IMR-90 (cell line): ENCODE results near the gene EPHB1. TPM values are rescaled to one million over a fixed set of nuclear protein-coding genes. Genes with fewer than 3 reads are reported as not detected.

ENCODE experiments used
- ATAC-seq: fragments of 200-7000 bp; cut with Tn5 transposase; 2 replicates; pipeline ENCODE4 v1.9.1; 2020; ENCODE audit warnings: low read depth, mild to moderate bottlenecking, moderate library complexity
- BruUV-seq: library from RNA; stranded (reverse); fragments of 400-500 nt; replicated peaks from 2 replicates; lab custom pipeline; 2021; lab: Mats Ljungman, UMichigan
- CTCF ChIA-PET: fragments of 300-600 bp; formaldehyde crosslinking; extraction: SDS; loops from one replicate; lab custom pipeline; 2021; ENCODE audit warnings: antibody characterized with exemption; lab: Yijun Ruan, JAX
- POLR2A ChIA-PET: fragments of 300-600 bp; sonication (Branson Sonifier 250); formaldehyde crosslinking; loops from one replicate; lab custom pipeline; 2022; ENCODE audit warnings: antibody characterized with exemption; ENCODE audit not compliant: unreplicated experiment; lab: Charles Lee
- DNase-seq: peaks from one replicate; pipeline ENCODE4 v3.0.0; 2013
- H2AFZ ChIP-seq: replicated peaks from 2 replicates; pipeline ENCODE3; 2013; ENCODE audit warnings: low read length, mild to moderate bottlenecking; ENCODE audit not compliant: poor library complexity
- H2AK5ac ChIP-seq: 2 replicates; pipeline ENCODE4 v1.6.1; 2013; ENCODE audit warnings: low read depth, low read length, inconsistent platforms
- H2AK9ac ChIP-seq: replicated peaks from 2 replicates; pipeline ENCODE3; 2013; ENCODE audit warnings: mild to moderate bottlenecking, low read depth, low read length, moderate library complexity; ENCODE audit not compliant: poor library complexity
- H2BK120ac ChIP-seq: 2 replicates; pipeline ENCODE4 v1.6.1; 2013; ENCODE audit warnings: low read depth, low read length, inconsistent platforms
- H2BK15ac ChIP-seq: 3 replicates; pipeline ENCODE4 v1.6.1; 2013; ENCODE audit warnings: low read depth, low read length, inconsistent platforms
- H2BK20ac ChIP-seq: 2 replicates; pipeline ENCODE4 v1.6.1; 2013; ENCODE audit warnings: low read depth, mild to moderate bottlenecking, inconsistent platforms, low read length, moderate library complexity
- H2BK5ac ChIP-seq: 2 replicates; pipeline ENCODE4 v1.6.1; 2013; ENCODE audit warnings: mild to moderate bottlenecking, low read depth, low read length, inconsistent platforms; ENCODE audit not compliant: poor library complexity, severe bottlenecking
- H3K14ac ChIP-seq: replicated peaks from 2 replicates; pipeline ENCODE4 v1.6.1; 2013; ENCODE audit warnings: low read depth, low read length, inconsistent platforms
- H3K18ac ChIP-seq: 2 replicates; pipeline ENCODE4 v1.6.1; 2013; ENCODE audit warnings: low read depth, low read length, control low read depth
- H3K23ac ChIP-seq: 2 replicates; pipeline ENCODE4 v1.6.1; 2013; ENCODE audit warnings: low read depth, low read length, inconsistent platforms
- H3K27ac ChIP-seq: 2 replicates; pipeline ENCODE4 v1.5.1; 2013; ENCODE audit warnings: mild to moderate bottlenecking, control low read depth, low read length; ENCODE audit not compliant: insufficient read depth
- H3K27me3 ChIP-seq: 2 replicates; pipeline ENCODE4 v1.6.1; 2013; ENCODE audit warnings: low read length; ENCODE audit not compliant: control insufficient read depth, insufficient read depth
- H3K36me3 ChIP-seq: 2 replicates; pipeline ENCODE4 v1.6.1; 2013; ENCODE audit warnings: low read length, mixed read lengths; ENCODE audit not compliant: control insufficient read depth, insufficient read depth
- H3K4ac ChIP-seq: 2 replicates; pipeline ENCODE4 v1.6.1; 2013; ENCODE audit warnings: low read depth, low read length, inconsistent platforms
- H3K4me1 ChIP-seq: 2 replicates; pipeline ENCODE4 v1.6.1; 2013; ENCODE audit warnings: low read length, mixed read lengths; ENCODE audit not compliant: control insufficient read depth, insufficient read depth
- H3K4me2 ChIP-seq: 2 replicates; pipeline ENCODE4 v1.6.1; 2013; ENCODE audit warnings: low read depth, mild to moderate bottlenecking, control low read depth, low read length, moderate library complexity
- H3K4me3 ChIP-seq: 2 replicates; pipeline ENCODE4 v1.5.1; 2013; ENCODE audit warnings: low read depth, mild to moderate bottlenecking, control low read depth, low read length, moderate library complexity; ENCODE audit not compliant: insufficient read depth
- H3K56ac ChIP-seq: 2 replicates; pipeline ENCODE4 v1.6.1; 2013; ENCODE audit warnings: low read length, inconsistent platforms; ENCODE audit not compliant: insufficient read depth; ENCODE audit errors: extremely low read depth
- H3K79me1 ChIP-seq, 2 experiments: 2 replicates each; pipeline ENCODE4 v1.6.1; 2013; ENCODE audit warnings: low read length in 2 of 2, inconsistent platforms in 1 of 2, low read depth in 1 of 2
- H3K9ac ChIP-seq: 2 replicates; pipeline ENCODE4 v1.6.1; 2013; ENCODE audit warnings: low read depth, low read length, control low read depth
- H3K9me1 ChIP-seq: 2 replicates; pipeline ENCODE4 v1.6.1; 2013; ENCODE audit warnings: low read length, inconsistent platforms; ENCODE audit not compliant: insufficient read depth
- H3K9me3 ChIP-seq: 2 replicates; pipeline ENCODE4 v1.6.1; 2013; ENCODE audit warnings: low read length; ENCODE audit not compliant: control insufficient read depth, insufficient read depth
- H4K20me1 ChIP-seq: 2 replicates; pipeline ENCODE4 v1.6.1; 2013; ENCODE audit warnings: low read length, inconsistent platforms; ENCODE audit not compliant: insufficient read depth
- H4K5ac ChIP-seq: 2 replicates; pipeline ENCODE4 v1.6.1; 2013; ENCODE audit warnings: mild to moderate bottlenecking, low read depth, low read length, control low read depth
- H4K8ac ChIP-seq, 2 experiments: 2 replicates each; pipeline ENCODE4 v1.6.1; 2013; ENCODE audit warnings: low read depth in 2 of 2, low read length in 2 of 2, control low read depth in 1 of 2, inconsistent platforms in 1 of 2
- H4K91ac ChIP-seq: 2 replicates; pipeline ENCODE4 v1.6.1; 2013; ENCODE audit warnings: low read depth, low read length, inconsistent platforms; ENCODE audit not compliant: insufficient read depth
- RCOR1 ChIP-seq: IDR thresholded peaks from 2 replicates; pipeline ENCODE4 v1.6.1; 2012; ENCODE audit warnings: mild to moderate bottlenecking, low read length, improper control_type of control experiment; ENCODE audit not compliant: insufficient replicate concordance
- WGBS, 2 experiments: methylation state at CpG; one replicate each; pipeline versions ENCODE4 v1.1.5 to v1.1.7; 2013; ENCODE audit warnings: missing lambda C conversion rate in 2 of 2; ENCODE audit not compliant: insufficient read length in 1 of 2; ENCODE audit errors: extremely low coverage in 2 of 2; 5-methylcytosine and 5-hydroxymethylcytosine counted together
- dilution Hi-C: fragments of 300-500 bp; cut with HindIII; formaldehyde crosslinking; loops from one replicate; pipeline ENCODE4 v1.14.3; 2018; ENCODE audit warnings: low sequenced_read_pairs; ENCODE audit not compliant: unreplicated experiment
- in situ Hi-C: fragments of 300-500 bp; cut with MboI; formaldehyde crosslinking; loops from 3 replicates; pipeline ENCODE4 v1.14.3; 2019; ENCODE audit warnings: low sequenced_read_pairs, inconsistent platforms, mixed read lengths
- intact Hi-C: fragments of 100-400 bp; cut with micrococcal nuclease; formaldehyde crosslinking; loops from 2 replicates; pipeline ENCODE4 v1.10.0; 2022
- polyA plus RNA-seq, 3 experiments: library from polyadenylated mRNA; depleted of rRNA; stranded (reverse); fragments of >200 nt; gene quantifications; 2 replicates each; pipeline ENCODE4 v1.2.3, GENCODE V29; 2012; ENCODE audit warnings: low replicate concordance in 1 of 3
- total RNA-seq: library from RNA; depleted of rRNA; stranded (reverse); fragments of >200 nt; gene quantifications from 2 replicates; pipeline ENCODE4 v1.2.3, GENCODE V29; 2012
- TF ChIP-seq, protein P1 (sequence below): conservative IDR thresholded peaks from 2 replicates; pipeline ENCODE4 v1.5.1; 2012; ENCODE audit warnings: mild to moderate bottlenecking, low read depth, low read length, improper control_type of control experiment

The EPHB1 gene
- total and polyA plus RNA-seq, 2 of the 4 experiments (the other 2 are of a cell fraction), result 0.17 to 0.36 TPM

DNA sequence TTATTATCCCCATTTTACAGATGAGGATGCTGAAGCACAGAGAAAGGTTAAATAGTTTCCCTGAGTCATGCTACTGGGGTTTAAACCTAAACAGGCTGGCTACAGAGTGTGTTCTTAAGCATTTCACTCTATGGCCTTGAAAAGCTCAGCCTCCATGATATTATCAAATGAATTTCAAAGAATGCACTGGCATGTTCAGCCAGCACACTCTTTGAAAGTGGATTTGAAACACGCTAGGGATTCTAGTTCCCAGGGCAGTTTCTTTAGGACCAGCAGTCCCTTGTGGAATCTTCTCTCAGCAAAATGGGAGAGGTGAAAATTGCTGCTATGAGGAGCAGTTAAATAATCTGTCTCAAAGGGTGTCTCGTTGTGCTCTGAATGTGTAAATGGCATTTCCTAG is 213.3 kb downstream of the EPHB1 start:
- Histone ChIP-seq H2BK20ac (no peak overlapping the region), H3K27ac (no peak overlapping the region), H3K4me3 (no peak overlapping the region), H2AK9ac (no peak overlapping the region), H3K23ac (no peak overlapping the region), H3K9me3 (no peaks in the 10 kb centered on the region), H2AK5ac (no peak overlapping the region), H2BK15ac (no peak overlapping the region), H2BK120ac (no peak overlapping the region), H4K8ac (no peak overlapping the region), H4K5ac (no peak overlapping the region), H3K79me1 (no peaks in the 10 kb centered on the region), H3K4me1 (no peaks in the 10 kb centered on the region), H3K9me1 (no peaks in the 10 kb centered on the region), H4K91ac (no peak overlapping the region), H3K36me3 (no peaks in the 10 kb centered on the region), H3K4me2 (no peak overlapping the region), H4K20me1 (no peaks in the 10 kb centered on the region), H2BK5ac (no peak overlapping the region), H3K56ac (no peak overlapping the region), H3K9ac (no peak overlapping the region), H3K18ac (no peak overlapping the region), H3K4ac (no peak overlapping the region), H3K14ac (no peak overlapping the region), H2AFZ (no peak overlapping the region), H3K27me3 (no peaks in the 10 kb centered on the region)
- WGBS, 2 experiments, result no CpG with 5 or more reads among the region's 2 CpGs
- POLR2A ChIA-PET, result no interaction called here
- CTCF ChIA-PET, result no interaction called here
- ATAC-seq (no peak), DNase-seq (no peak)
- in situ Hi-C loops (no loop called here), dilution Hi-C loops (no loop called here), intact Hi-C loops (no loop called here)
- no peak for TF ChIP-seq RCOR1
- TF ChIP-seq, protein P1, sequence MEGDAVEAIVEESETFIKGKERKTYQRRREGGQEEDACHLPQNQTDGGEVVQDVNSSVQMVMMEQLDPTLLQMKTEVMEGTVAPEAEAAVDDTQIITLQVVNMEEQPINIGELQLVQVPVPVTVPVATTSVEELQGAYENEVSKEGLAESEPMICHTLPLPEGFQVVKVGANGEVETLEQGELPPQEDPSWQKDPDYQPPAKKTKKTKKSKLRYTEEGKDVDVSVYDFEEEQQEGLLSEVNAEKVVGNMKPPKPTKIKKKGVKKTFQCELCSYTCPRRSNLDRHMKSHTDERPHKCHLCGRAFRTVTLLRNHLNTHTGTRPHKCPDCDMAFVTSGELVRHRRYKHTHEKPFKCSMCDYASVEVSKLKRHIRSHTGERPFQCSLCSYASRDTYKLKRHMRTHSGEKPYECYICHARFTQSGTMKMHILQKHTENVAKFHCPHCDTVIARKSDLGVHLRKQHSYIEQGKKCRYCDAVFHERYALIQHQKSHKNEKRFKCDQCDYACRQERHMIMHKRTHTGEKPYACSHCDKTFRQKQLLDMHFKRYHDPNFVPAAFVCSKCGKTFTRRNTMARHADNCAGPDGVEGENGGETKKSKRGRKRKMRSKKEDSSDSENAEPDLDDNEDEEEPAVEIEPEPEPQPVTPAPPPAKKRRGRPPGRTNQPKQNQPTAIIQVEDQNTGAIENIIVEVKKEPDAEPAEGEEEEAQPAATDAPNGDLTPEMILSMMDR, result no peak
- BruUV-seq, result no TSS peak
